A549 (cell line): Measurements from ENCODE around the gene IRF9. TPM values are rescaled to one million over a fixed set of nuclear protein-coding genes. Genes with fewer than 3 reads are reported as not detected.

ENCODE experiments used
- ATAC-seq, 2 experiments: fragments of 200-7000 bp in 1 of 2; fragments of >200 bp in 1 of 2; cut with Nextera tagmentation in 1 of 2; cut with Tn5 transposase in 1 of 2; 3 replicates each; pipeline versions ENCODE4 v1.8.0 to v1.9.1; 2018 to 2020; ENCODE audit warnings: mild to moderate bottlenecking in 1 of 2, moderate library complexity in 1 of 2
- CTCF ChIA-PET: fragments of 300-600 bp; sonication (Branson Sonifier 250); formaldehyde crosslinking; extraction: SDS; loops from one replicate; lab custom pipeline; 2021; ENCODE audit warnings: antibody characterized with exemption, inconsistent platforms; lab: Yijun Ruan, JAX
- POLR2A ChIA-PET: fragments of 350-600 bp; formaldehyde crosslinking; extraction: SDS; loops from one replicate; lab custom pipeline; 2021; ENCODE audit warnings: antibody characterized with exemption, inconsistent platforms; lab: Yijun Ruan, JAX
- DNase-seq, 2 experiments: peaks; one replicate each; pipeline versions ENCODE4 v3.0.0 to v3.0.0-alpha.2; 2011 to 2016; ENCODE audit warnings: low read depth in 1 of 2, low spot score in 1 of 2
- FAIRE-seq: peaks from 2 replicates; lab custom pipeline; 2011; peaks lifted over from hg19 to GRCh38; lab: Jason Lieb, UNC
- H3K27ac ChIP-seq, 2 experiments: fragments of >200 bp; sonication (Bioruptor Twin); formaldehyde crosslinking; 3 replicates each; pipeline ENCODE4 v1.5.1; 2016 to 2017
- H3K4me1 ChIP-seq: fragments of >200 bp; sonication (Bioruptor Twin); formaldehyde crosslinking; 3 replicates; pipeline ENCODE4 v1.6.1; 2016
- H3K4me2 ChIP-seq: fragments of >200 bp; sonication (Bioruptor Twin); formaldehyde crosslinking; 3 replicates; pipeline ENCODE4 v1.6.1; 2016
- H3K4me3 ChIP-seq: fragments of >200 bp; sonication (Bioruptor Twin); formaldehyde crosslinking; 3 replicates; pipeline ENCODE4 v1.5.1; 2016
- H3K9me3 ChIP-seq: fragments of >200 bp; sonication (Bioruptor Twin); formaldehyde crosslinking; 3 replicates; pipeline ENCODE4 v1.6.1; 2016
- BCL3 ChIP-seq: fragments of >200 bp; sonication (Bioruptor Twin); formaldehyde crosslinking; IDR thresholded peaks from 3 replicates; pipeline ENCODE4 v1.6.1; 2016
- BHLHE40 ChIP-seq: IDR thresholded peaks from 2 replicates; pipeline ENCODE4 v1.6.1; 2012; ENCODE audit warnings: low read depth, low read length, inconsistent platforms
- CBX8 ChIP-seq: fragments of 200-600 bp; sonication (generic); IDR thresholded peaks from 2 replicates; pipeline ENCODE4 v1.6.1; 2016
- CTCF ChIP-seq: fragments of >200 bp; sonication (Bioruptor Twin); formaldehyde crosslinking; IDR thresholded peaks from 3 replicates; pipeline ENCODE4 v1.5.1; 2016
- E2F6 ChIP-seq: IDR thresholded peaks from 2 replicates; pipeline ENCODE4 v1.6.1; 2012; ENCODE audit warnings: low read depth, borderline replicate concordance
- ELK1 ChIP-seq: fragments of 150-350 bp; IDR thresholded peaks from 2 replicates; pipeline ENCODE4 v1.6.1; 2014; ENCODE audit warnings: low read depth, mild to moderate bottlenecking, low read length
- FOSB ChIP-seq: fragments of 250-450 bp; sonication (Bioruptor Pico); IDR thresholded peaks from 2 replicates; pipeline ENCODE4 v1.5.0; 2020; ENCODE audit warnings: mild to moderate bottlenecking, moderate library complexity
- FOSL2 ChIP-seq, 2 experiments: fragments of 450-650 bp in 1 of 2; fragments of >200 bp in 1 of 2; sonication (Bioruptor Twin) in 1 of 2; formaldehyde crosslinking; IDR thresholded peaks; 2 replicates each; pipeline versions ENCODE4 v1.5.0 to v1.6.1; 2016 to 2020; ENCODE audit warnings: mild to moderate bottlenecking in 1 of 2, moderate library complexity in 1 of 2
- GATA3 ChIP-seq: IDR thresholded peaks from 2 replicates; pipeline ENCODE4 v1.6.1; 2012; ENCODE audit warnings: borderline replicate concordance
- HDAC2 ChIP-seq: fragments of 200-600 bp; sonication (generic); IDR thresholded peaks from 2 replicates; pipeline ENCODE4 v1.6.1; 2016
- HOXA7 ChIP-seq: fragments of 250-450 bp; sonication (Bioruptor Pico); IDR thresholded peaks from 2 replicates; pipeline ENCODE4 v1.5.0; 2020; ENCODE audit warnings: mild to moderate bottlenecking, moderate library complexity
- JUN ChIP-seq, 2 experiments: fragments of >200 bp; sonication (Bioruptor Twin); formaldehyde crosslinking; IDR thresholded peaks; 2 replicates in 1 of 2; 3 replicates in 1 of 2; pipeline ENCODE4 v1.6.1; 2016 to 2017
- JUNB ChIP-seq: fragments of >200 bp; sonication (Bioruptor Twin); formaldehyde crosslinking; IDR thresholded peaks from 2 replicates; pipeline ENCODE4 v1.6.1; 2016
- KDM1A ChIP-seq: fragments of 200-600 bp; sonication (generic); IDR thresholded peaks from 2 replicates; pipeline ENCODE4 v1.6.1; 2016; ENCODE audit warnings: low read depth, mild to moderate bottlenecking
- KDM5A ChIP-seq: fragments of 200-600 bp; sonication (generic); IDR thresholded peaks from 2 replicates; pipeline ENCODE4 v1.6.1; 2016; ENCODE audit warnings: antibody characterized with exemption, mild to moderate bottlenecking
- MAZ ChIP-seq: fragments of 150-350 bp; IDR thresholded peaks from 2 replicates; pipeline ENCODE4 v1.6.1; 2014; ENCODE audit warnings: antibody characterized with exemption, low read depth, low read length, borderline replicate concordance
- MYC ChIP-seq: IDR thresholded peaks from 2 replicates; pipeline ENCODE4 v1.6.1; 2012; ENCODE audit warnings: mild to moderate bottlenecking, inconsistent platforms, low read length, improper control_type of control experiment, borderline replicate concordance
- NPAS2 ChIP-seq: fragments of 250-450 bp; sonication (Bioruptor Pico); IDR thresholded peaks from 2 replicates; pipeline ENCODE4 v1.8.0; 2022; ENCODE audit warnings: mild to moderate bottlenecking, moderate library complexity, borderline replicate concordance
- POLR2AphosphoS2 ChIP-seq: conservative IDR thresholded peaks from 2 replicates; pipeline ENCODE4 v1.6.1; 2012; ENCODE audit warnings: low read length, improper control_type of control experiment, inconsistent platforms
- RCOR1 ChIP-seq: fragments of 150-350 bp; IDR thresholded peaks from 2 replicates; pipeline ENCODE4 v1.6.1; 2014; ENCODE audit warnings: antibody characterized with exemption, low read length, low read depth
- SREBF2 ChIP-seq: fragments of 450-650 bp; IDR thresholded peaks from 2 replicates; pipeline ENCODE4 v1.6.1; 2014; ENCODE audit warnings: mild to moderate bottlenecking, moderate library complexity
- TFCP2L1 ChIP-seq: fragments of 250-450 bp; sonication (Bioruptor Pico); IDR thresholded peaks from 2 replicates; pipeline ENCODE4 v1.5.0; 2021; ENCODE audit warnings: mild to moderate bottlenecking
- USF2 ChIP-seq: fragments of 450-650 bp; IDR thresholded peaks from 2 replicates; pipeline ENCODE4 v1.6.1; 2014; ENCODE audit warnings: antibody characterized with exemption
- ZC3H11A ChIP-seq: fragments of 450-650 bp; IDR thresholded peaks from 2 replicates; pipeline ENCODE4 v1.6.1; 2014; ENCODE audit warnings: antibody characterized with exemption, mild to moderate bottlenecking
- ZFP36 ChIP-seq: fragments of 450-650 bp; IDR thresholded peaks from 2 replicates; pipeline ENCODE4 v1.6.1; 2014; ENCODE audit warnings: borderline replicate concordance; ENCODE audit not compliant: partially characterized antibody
- WGBS: methylation state at CpG from one replicate; pipeline ENCODE4 v1.1.6; 2017; ENCODE audit errors: missing lambda C conversion rate; 5-methylcytosine and 5-hydroxymethylcytosine counted together
- polyA plus RNA-seq, 4 experiments: library from polyadenylated mRNA; depleted of rRNA in 3 of 4; stranded (reverse); fragments of >200 nt; fragmentation: RNase III in 1 of 4; extraction: RNeasy Plus Mini Kit Qiagen cat#74134 plus additional on column Dnase treatment in 1 of 4; gene quantifications; 2 replicates in 3 of 4; 3 replicates in 1 of 4; pipeline ENCODE4 v1.2.3, GENCODE V29; 2011 to 2017

Gene IRF9
- polyA plus RNA-seq, 2 of the 4 experiments (the other 2 are of a cell fraction): 19.0 to 23.1 TPM

- WGBS: 91% methylated on average over 14 of the region's 15 CpGs
- DNase-seq: no peak
- CTCF ChIA-PET: interaction anchor here (0.8 to 1.4 kb wide), 2 partner anchors 45 to 239 kb away, joined by 3 read pairs; no protein-coding TSS in a partner anchor
- no peak overlapping the region for H3K4me2 ChIP-seq
- TF ChIP-seq MYC (no peak), E2F6 (no peak), SREBF2 (no peak), BCL3 (no peak), MAZ (no peak), GATA3 (no peak), RCOR1 (no peak), FOSL2 (IDR thresholded peaks at IDR 0.05) (no peak), FOSL2 (CRISPR knock-in tag; IDR thresholded peaks at IDR 0.05) (no peak), HDAC2 (no peak), FOSB (no peak), POLR2AphosphoS2 (no peak), HOXA7 (CRISPR knock-in tag) (no peak), CBX8 (no peak), KDM1A (no peak), BHLHE40 (no peak), JUN (IDR thresholded peaks at IDR 0.05) (no peak), ZFP36 (no peak), USF2 (no peak), TFCP2L1 (CRISPR knock-in tag) (no peak)
- TF ChIP-seq, all 56 proteins: peak for 0
- Histone ChIP-seq H3K9me3 (no peaks in the 10 kb centered on the region), H3K27ac (no peak overlapping the region), H3K4me3 (no peak overlapping the region), H3K4me1 (peaks cover 21% of the 10 kb centered on the region)
- POLR2A ChIA-PET: no interaction called here
- ATAC-seq: no peak
- FAIRE-seq: no peak
Measured at GRCh38 chr14:24192933-24193332, 31.9 kb downstream of the IRF9 start.

GRCh38 chr14:24194186-24194872 is 33.3 kb downstream of the IRF9 start:
- Histone ChIP-seq H3K4me3 (peak overlapping the region; percentile 62), H3K27ac (peak overlapping the region; percentile 88 to 98), H3K4me1 (peaks cover 17% of the 10 kb centered on the region), H3K9me3 (no peaks in the 10 kb centered on the region), H3K4me2 (peak overlapping the region; percentile 77)
- DNase-seq (no peak), ATAC-seq (no peak), FAIRE-seq (no peak)
- ChIA-PET POLR2A (interaction anchor here (1.8 kb wide), 1 partner anchor 47 kb away, joined by 7 read pairs; the partner anchor contains the start of gene RNF31), CTCF (interaction anchor here (1.4 to 1.9 kb wide), 3 partner anchors 33 to 237 kb away, joined by 3 to 9 read pairs (median 5); partner anchors contain the start of gene IRF9)
- TF ChIP-seq KDM5A (no peak), ELK1 (no peak), NPAS2 (CRISPR knock-in tag) (no peak), ZC3H11A (no peak), USF2 (no peak), CTCF (no peak), SREBF2 (no peak), JUNB (no peak)
- WGBS: 92% methylated on average over 7 of the region's 7 CpGs
